NCI-H146 (cell line): ENCODE results near the gene ABCC8.

Experiments
- DNase-seq: peaks from one replicate; lab custom pipeline; 2025; lab: John Stamatoyannopoulos, UW

Gene ABCC8

GRCh38 chr11:17469998-17470397, 6.6 kb downstream of the ABCC8 start:
- no peak for DNase-seq

- no peak for DNase-seq
These were observed 8.5 kb downstream of the ABCC8 start for GRCh38 chr11:17468122-17468521.

- DNase-seq: no peak
These were observed 13.0 kb downstream of the ABCC8 start for GRCh38 chr11:17463546-17464174.

GRCh38 chr11:17462940-17463339, 13.7 kb downstream of the ABCC8 start:
- DNase-seq: no peak

GRCh38 chr11:17460406-17460805, 16.2 kb downstream of the ABCC8 start:
- DNase-seq: no peak

GRCh38 chr11:17459236-17459896, 17.3 kb downstream of the ABCC8 start:
- DNase-seq: no peak

- DNase-seq: no peak
These were observed 18.4 kb downstream of the ABCC8 start for GRCh38 chr11:17458268-17458667.

GRCh38 chr11:17457396-17458173, 19.1 kb downstream of the ABCC8 start:
- no peak for DNase-seq

GRCh38 chr11:17452668-17453067, 24.0 kb downstream of the ABCC8 start:
- DNase-seq: no peak

- DNase-seq: no peak
These were observed 27.5 kb downstream of the ABCC8 start for GRCh38 chr11:17449158-17449557.

- no peak for DNase-seq
These were observed 30.2 kb downstream of the ABCC8 start for GRCh38 chr11:17446482-17446881.

GRCh38 chr11:17445240-17445795, 31.3 kb downstream of the ABCC8 start:
- DNase-seq: no peak

- DNase-seq: no peak
These were observed 32.5 kb downstream of the ABCC8 start for GRCh38 chr11:17443926-17444690.

GRCh38 chr11:17443423-17443822, 33.2 kb downstream of the ABCC8 start:
- DNase-seq: no peak

- no peak for DNase-seq
These were observed 33.6 kb downstream of the ABCC8 start for GRCh38 chr11:17443000-17443399.

- peak; percentile 95 for DNase-seq
These were observed 37.3 kb downstream of the ABCC8 start for GRCh38 chr11:17439316-17439782.

GRCh38 chr11:17437366-17437765, 39.3 kb downstream of the ABCC8 start:
- DNase-seq: no peak

GRCh38 chr11:17434108-17434507, 42.5 kb downstream of the ABCC8 start:
- DNase-seq: no peak

- no peak for DNase-seq
These were observed 44.6 kb downstream of the ABCC8 start for GRCh38 chr11:17432002-17432401.

GRCh38 chr11:17431139-17431538, 45.5 kb downstream of the ABCC8 start:
- no peak for DNase-seq

GRCh38 chr11:17430616-17431015, 46.0 kb downstream of the ABCC8 start:
- DNase-seq: no peak

- no peak for DNase-seq
These were observed 47.7 kb downstream of the ABCC8 start for GRCh38 chr11:17428925-17429324.
